Ishikawa (cell line): ENCODE measurements around the gene MYPN.

Source experiments
- CEBPB ChIP-seq: IDR thresholded peaks from 2 replicates; pipeline ENCODE4 v1.6.1; 2012
- CREB1 ChIP-seq: IDR thresholded peaks from 2 replicates; pipeline ENCODE4 v1.6.1; 2012; ENCODE audit warnings: low read depth
- EGR1 ChIP-seq: IDR thresholded peaks from 2 replicates; pipeline ENCODE4 v1.6.1; 2012
- EP300 ChIP-seq: IDR thresholded peaks from 2 replicates; pipeline ENCODE4 v1.6.1; 2012; ENCODE audit warnings: borderline replicate concordance
- FOXM1 ChIP-seq: IDR thresholded peaks from 2 replicates; pipeline ENCODE4 v1.6.1; 2012; ENCODE audit warnings: low read depth, borderline replicate concordance
- NFIC ChIP-seq: IDR thresholded peaks from 2 replicates; pipeline ENCODE4 v1.6.1; 2012
- RAD21 ChIP-seq: IDR thresholded peaks from 2 replicates; pipeline ENCODE4 v1.6.1; 2012; ENCODE audit warnings: low read depth
- TAF1 ChIP-seq: IDR thresholded peaks from 2 replicates; pipeline ENCODE4 v1.6.1; 2012; ENCODE audit warnings: low read depth, mild to moderate bottlenecking
- TCF12 ChIP-seq: IDR thresholded peaks from 2 replicates; pipeline ENCODE4 v1.6.1; 2012; ENCODE audit warnings: low read depth
- TEAD4 ChIP-seq: IDR thresholded peaks from 2 replicates; pipeline ENCODE4 v1.6.1; 2012
- USF1 ChIP-seq: IDR thresholded peaks from 2 replicates; pipeline ENCODE4 v1.6.1; 2012
- YY1 ChIP-seq: IDR thresholded peaks from 2 replicates; pipeline ENCODE4 v1.6.1; 2012; ENCODE audit warnings: low read depth
- ZBTB7A ChIP-seq: IDR thresholded peaks from 2 replicates; pipeline ENCODE4 v1.6.1; 2012; ENCODE audit warnings: low read depth
- TF ChIP-seq, protein P1 (sequence below): IDR thresholded peaks from 2 replicates; pipeline ENCODE4 v1.6.1; 2012
- TF ChIP-seq, protein P2 (sequence below): IDR thresholded peaks from 2 replicates; pipeline ENCODE4 v1.6.1; 2012; ENCODE audit warnings: low read depth, mild to moderate bottlenecking

MYPN gene

DNA sequence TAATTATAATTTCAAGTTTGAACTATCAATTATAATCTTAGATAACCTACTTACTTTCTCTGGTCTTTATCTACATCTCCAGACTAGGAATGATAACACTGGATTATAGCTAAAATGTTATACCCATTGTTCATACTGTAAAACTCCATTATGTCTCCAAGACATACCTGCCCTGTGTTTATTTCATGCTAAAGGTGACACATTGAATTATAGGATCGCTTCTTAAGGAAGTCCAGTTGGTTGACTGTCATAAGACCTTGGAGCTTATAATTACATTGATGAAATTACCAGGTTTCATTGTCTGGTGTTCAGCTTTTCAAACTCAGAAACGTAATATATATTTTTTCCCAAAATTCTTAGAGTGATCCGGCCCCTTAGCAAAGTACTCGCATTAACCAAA lies 18.7 kb upstream of the MYPN start:
- TF ChIP-seq TAF1 (no peak), TCF12 (no peak), EP300 (no peak), FOXM1 (no peak), EGR1 (no peak), RAD21 (no peak)
- TF ChIP-seq, protein P1, sequence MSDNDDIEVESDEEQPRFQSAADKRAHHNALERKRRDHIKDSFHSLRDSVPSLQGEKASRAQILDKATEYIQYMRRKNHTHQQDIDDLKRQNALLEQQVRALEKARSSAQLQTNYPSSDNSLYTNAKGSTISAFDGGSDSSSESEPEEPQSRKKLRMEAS = no peak

DNA sequence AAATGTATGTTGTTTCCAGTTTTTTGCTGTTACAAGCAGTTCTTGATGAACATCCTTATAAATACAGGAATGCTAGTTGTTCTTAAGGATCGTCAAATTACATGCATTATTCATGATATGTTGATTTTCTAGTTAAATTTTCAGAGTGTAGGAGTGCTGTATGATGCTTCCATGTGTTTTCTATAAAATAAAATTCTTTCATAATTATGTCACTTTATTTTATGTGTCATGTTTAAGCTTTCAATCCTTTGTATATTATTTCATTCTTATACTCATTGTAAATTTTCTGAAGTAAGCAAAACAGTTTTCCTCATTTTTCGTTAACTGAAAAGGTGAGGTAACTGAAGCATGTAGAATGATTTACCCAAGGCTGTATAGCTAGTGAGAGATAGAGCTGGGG lies 16.8 kb upstream of the MYPN start:
- TF ChIP-seq USF1 (no peak), RAD21 (no peak), TEAD4 (no peak), EGR1 (no peak)
- TF ChIP-seq, protein P2, sequence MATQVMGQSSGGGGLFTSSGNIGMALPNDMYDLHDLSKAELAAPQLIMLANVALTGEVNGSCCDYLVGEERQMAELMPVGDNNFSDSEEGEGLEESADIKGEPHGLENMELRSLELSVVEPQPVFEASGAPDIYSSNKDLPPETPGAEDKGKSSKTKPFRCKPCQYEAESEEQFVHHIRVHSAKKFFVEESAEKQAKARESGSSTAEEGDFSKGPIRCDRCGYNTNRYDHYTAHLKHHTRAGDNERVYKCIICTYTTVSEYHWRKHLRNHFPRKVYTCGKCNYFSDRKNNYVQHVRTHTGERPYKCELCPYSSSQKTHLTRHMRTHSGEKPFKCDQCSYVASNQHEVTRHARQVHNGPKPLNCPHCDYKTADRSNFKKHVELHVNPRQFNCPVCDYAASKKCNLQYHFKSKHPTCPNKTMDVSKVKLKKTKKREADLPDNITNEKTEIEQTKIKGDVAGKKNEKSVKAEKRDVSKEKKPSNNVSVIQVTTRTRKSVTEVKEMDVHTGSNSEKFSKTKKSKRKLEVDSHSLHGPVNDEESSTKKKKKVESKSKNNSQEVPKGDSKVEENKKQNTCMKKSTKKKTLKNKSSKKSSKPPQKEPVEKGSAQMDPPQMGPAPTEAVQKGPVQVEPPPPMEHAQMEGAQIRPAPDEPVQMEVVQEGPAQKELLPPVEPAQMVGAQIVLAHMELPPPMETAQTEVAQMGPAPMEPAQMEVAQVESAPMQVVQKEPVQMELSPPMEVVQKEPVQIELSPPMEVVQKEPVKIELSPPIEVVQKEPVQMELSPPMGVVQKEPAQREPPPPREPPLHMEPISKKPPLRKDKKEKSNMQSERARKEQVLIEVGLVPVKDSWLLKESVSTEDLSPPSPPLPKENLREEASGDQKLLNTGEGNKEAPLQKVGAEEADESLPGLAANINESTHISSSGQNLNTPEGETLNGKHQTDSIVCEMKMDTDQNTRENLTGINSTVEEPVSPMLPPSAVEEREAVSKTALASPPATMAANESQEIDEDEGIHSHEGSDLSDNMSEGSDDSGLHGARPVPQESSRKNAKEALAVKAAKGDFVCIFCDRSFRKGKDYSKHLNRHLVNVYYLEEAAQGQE = no peak

GRCh38 chr10:68095153-68095552 lies 14.1 kb upstream of the MYPN start:
- TF ChIP-seq FOXM1 = no peak
- peak; percentile 33; the same call in 1 of the 2 replicates for TF ChIP-seq TEAD4

GRCh38 chr10:68096913-68097516 lies 12.3 kb upstream of the MYPN start:
- TF ChIP-seq ZBTB7A (no peak), EGR1 (no peak), RAD21 (no peak), FOXM1 (no peak), CREB1 (no peak; the same call in 1 of the 2 replicates), EP300 (peak; percentile 73; the same call in 1 of the 2 replicates), CEBPB (0 out of 2 replicates have a peak, but pooled peaks have one; percentile 48), YY1 (no peak), TCF12 (peak; percentile 63; the same call in 1 of the 2 replicates), TEAD4 (peak; percentile 83), TAF1 (no peak), USF1 (no peak), NFIC (peak; percentile 94)
- TF ChIP-seq, protein P1 = peak; percentile 41; the same call in 1 of the 2 replicates
- TF ChIP-seq, protein P2 = no peak

- TF ChIP-seq TCF12 (no peak), RAD21 (no peak), TAF1 (no peak), USF1 (no peak), TEAD4 (no peak), CEBPB (no peak), CREB1 (no peak), EGR1 (no peak), ZBTB7A (no peak), YY1 (no peak), NFIC (no peak)
- TF ChIP-seq, protein P1 = no peak
These were observed 9.6 kb upstream of the MYPN start for GRCh38 chr10:68099736-68100135.

GRCh38 chr10:68101066-68101465 lies 8.2 kb upstream of the MYPN start:
- TF ChIP-seq, protein P1 = no peak
- no peak for TF ChIP-seq TEAD4
- TF ChIP-seq EP300 = no peak
- no peak for TF ChIP-seq TCF12
